ELR (cell line): ENCODE data around the gene KIF3C.

Experiments
- DNase-seq: peaks from one replicate; pipeline ENCODE4 v3.0.0-alpha.2; 2015; ENCODE audit warnings: low read depth

KIF3C gene

DNA sequence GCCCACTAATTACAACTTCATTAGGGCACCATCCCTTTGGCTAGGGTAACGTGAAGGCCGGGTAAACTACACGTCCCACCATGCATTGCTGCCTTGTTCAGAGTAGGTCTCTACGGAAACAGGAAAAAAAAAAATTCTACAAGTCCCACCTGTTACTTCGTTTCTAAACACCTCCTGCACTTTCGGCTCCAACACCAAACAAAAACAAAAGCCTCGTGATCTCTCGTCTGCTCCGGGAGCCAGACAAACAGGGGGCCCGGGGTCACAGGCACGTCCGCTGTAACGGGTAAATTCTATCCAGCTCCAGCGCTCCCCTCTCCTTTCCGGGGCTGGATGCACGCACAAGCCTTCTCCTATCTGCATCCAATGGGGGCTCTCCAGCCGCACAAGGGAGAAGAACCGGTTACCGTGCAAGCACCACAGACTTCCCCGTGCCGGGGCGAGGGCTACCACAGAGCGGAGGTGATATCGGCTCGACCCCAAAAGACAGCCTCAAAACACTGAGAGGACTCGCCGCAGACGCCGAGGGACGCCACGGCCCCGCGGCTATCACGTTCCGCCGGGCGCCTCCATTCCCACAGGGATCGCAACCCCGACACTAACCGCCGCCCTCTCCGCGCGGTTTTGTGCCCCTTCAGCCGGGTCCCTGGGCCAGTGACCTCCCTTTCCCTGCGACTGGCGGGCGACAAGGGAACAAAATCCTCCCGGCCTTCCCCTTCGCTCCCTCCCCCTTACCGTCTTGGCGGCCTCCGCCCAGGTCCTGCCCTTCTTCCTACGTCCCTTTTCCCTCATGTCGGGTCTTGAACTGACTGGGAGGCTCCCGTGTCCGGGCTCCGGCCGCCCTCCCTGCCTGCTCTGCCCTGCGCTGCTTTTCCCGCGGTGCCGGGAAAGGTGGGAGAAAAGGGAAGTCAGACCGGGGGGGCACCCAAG, 104.6 kb downstream of the KIF3C start:
- DNase-seq = peak; percentile 71
